ENCODE results near the gene CHN2.

CHN2 gene

DNA sequence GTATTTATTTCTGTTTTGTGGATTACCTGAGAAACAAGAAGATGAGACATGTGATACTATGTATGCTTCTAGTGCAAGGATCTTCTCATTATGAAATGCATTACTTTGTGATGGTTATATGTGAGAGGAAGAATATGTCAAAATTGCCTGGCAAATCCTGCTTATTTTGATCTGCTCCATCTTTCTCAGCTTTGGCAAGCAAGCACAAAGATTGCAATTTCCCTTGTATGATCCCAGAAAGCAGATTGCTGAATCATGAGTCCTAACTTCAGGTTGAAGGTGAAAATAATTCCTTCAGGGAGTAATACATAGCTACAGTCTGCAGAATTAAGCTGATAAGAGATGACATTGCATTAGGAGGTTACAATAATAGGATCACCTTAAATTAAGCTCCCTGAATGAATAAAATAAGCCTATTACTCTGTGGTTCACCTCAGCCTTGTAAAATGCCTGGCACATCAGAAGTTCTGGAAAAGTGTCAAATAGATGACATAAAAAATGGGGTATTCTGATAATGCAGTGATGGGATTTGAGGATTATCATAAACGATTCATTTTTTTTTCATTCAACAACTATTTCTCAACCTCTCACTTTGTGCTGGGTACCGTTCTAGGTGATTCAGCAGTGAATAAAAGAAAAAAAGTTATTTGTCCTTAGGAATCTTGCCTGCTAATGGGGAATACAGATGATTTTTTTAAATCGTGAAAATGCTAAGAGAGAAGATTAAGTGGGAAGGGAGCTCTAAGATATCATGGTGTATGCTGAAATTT is 120.7 kb downstream of the CHN2 start:
- no peak for DNase-seq

DNA sequence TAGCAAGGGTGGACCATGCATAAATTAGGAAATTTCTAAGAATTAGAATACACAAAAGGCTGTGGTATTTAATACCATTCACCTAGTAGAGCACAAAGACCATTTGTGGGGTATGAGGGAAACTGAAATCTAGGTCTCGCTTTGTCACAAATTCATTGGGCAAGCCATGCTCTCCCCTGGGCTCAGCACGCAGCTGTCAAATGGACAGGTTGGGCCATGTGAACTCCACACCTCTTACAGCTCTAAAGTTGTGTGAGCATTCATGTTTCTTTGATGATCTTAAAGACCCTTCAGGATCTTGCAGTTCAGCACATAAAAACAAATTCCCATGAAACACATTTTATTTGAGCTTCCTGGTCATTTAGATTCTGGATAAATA is 121.3 kb downstream of the CHN2 start:
- DNase-seq = no peak

DNA sequence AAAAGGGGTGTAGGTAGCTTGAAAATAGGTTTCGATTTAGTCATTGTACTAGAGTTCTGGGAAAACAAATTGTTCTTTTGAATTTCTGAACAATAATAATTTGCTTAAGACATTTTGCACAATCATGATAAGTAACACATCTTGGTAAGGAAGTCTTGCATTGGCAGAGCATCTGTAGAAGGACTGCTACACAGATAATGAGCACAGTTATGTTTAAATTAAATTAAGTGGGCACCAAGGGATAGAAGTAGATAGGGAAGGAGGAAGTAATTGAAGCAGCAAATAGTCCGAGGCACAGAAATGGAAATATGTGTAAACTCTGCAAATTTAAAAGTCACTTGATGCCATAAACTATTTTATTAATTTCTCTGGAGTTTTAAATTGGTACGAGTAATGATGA is 122.4 kb downstream of the CHN2 start:
- no peak for DNase-seq

DNA sequence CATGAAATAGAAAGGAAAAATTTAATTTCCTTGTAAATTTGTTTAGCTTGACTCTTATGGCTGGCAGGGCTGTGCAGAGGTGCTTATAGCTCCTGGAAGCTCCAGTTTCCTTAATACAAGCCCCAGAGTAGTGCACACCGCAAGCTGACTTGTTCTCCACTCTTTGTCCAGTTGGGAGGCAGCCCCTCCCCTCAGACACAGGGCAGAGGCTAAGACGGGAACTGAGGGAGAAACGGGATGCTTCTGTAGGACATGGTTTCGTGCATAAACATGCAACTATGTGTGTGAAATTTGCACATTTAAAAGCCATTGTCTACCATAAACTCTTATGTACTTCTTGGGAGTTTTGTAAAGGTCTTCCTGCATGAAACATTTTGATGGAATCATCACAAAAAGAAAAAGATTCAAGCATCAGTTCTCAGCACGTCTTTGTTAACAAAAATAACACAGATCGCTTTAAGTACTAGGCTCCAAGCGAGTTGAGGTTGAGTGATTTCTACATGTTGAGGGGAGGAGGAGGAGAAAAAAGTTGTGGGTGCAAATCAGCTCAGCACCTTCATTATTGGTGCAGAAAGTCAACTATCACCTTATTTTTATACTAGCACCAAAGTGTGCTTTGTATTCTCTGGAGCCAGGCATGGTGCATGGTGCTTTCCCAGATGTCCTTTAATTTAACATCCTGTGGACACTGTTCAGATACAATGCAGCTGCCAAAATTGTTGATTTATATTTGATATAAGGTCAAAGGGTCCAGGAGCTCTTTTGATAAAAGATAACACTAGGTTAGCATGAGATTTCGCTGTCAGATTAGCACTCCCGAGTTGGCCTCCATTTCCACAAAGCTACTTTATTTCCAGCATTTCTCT is 124.5 kb downstream of the CHN2 start:
- no peak for DNase-seq

DNA sequence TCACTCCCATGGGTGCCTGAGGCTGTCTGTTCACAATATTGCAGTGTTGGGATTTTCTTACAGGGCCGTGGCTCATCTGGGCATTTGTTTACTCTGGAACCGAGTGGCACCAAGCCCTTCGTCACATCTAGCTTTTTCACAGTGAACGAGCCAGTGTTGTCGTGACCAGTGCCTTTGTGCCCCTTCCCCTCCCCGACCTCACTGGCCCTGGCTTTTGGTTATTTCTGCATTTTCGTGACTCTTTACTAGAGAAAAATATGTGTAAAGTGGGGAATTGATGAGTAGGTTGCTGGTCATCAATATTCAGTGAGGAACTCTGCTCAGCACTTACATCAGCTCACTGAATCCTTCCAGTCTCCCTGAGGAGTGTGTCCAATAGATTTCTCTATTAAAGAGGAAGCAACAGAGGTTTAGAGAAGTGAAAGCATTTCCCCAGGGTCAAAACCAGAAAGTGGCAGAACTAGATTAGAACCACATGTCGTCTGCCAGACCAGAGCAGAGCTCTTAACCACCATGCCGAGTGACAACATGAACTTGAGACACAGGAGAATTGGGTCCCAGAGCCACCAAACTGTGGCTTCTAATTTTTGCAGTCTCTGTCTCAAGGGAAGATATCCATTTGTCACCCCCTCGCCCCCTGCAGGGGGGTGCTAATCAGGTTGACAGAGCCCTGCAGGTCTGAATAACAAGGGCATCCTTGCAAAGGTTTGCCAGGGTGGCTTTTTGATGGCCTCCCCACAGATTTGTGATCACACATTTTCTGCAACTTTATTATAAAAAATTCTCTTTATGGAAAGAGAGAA is 125.3 kb downstream of the CHN2 start:
- DNase-seq = peak; percentile 79 to 95 (median 92)

DNA sequence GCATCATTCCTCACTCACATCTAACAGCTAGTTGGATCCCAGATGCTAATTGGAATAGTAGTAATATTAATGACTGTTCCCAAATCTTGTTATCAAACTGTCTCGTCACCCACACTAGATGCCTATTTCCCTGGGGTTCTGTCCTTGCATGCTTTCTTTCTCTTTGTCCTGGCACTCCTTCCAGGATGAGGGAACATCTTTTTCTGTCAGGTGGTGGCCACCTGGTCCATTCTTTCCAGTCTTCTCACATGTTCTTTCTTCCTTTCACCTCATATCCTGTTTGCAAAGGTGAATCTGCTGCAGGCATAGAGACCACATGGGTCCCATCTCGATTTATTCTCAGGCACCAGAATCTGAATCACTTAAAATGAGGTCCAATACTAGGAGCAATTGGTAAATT is 126.0 kb downstream of the CHN2 start:
- no peak for DNase-seq

DNA sequence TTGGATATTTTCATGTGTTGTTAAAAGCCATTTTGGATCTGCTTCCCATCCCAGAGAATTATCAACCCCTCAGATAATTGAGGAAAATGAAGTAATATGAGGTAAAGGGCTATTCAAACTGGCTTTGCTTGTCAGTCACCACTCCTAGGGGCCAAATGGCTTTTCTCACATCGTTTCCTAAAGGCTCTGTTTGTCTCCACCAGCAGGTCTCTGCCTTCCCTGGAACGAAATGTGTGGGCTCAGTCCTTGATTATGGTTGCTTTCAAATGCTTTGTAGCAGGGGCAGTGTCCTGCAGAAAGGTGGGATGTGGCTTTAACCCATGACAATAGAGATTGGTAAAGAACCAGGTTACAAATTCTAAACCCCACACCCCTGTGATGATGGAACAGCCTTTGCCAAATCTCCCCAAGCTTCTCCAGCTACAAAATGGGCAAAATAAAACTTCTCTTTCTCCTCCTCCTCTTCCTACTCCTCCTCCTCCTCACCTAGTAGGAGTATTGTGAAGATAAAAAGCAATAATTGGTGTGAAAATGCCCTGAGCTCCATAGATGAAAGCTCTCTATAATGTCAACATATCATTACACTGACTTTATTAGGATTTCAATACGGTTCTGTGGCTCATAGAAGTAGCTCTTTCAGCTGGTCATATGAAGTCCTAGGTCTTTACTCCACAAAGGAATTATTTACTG is 127.6 kb downstream of the CHN2 start:
- DNase-seq = no peak

DNA sequence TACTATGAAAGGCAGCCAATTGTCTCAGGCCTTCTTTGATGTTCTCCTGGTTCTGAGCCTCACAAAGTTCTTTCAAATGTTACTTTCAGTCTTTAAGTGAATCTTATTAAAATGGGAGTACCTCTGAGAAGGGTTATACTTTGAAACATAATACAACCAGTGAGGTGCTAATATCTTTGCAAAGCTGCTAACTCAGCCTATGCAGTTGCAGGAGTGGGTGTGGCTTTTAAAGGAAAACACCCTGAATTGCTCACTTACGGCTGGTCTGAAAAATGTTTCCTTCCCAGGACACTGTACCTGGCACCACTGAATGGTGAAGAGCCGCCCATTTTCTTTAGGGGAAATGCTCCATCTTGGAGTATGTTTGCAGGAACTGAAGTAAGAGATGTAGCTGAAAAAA is 130.9 kb downstream of the CHN2 start:
- no peak for DNase-seq

DNA sequence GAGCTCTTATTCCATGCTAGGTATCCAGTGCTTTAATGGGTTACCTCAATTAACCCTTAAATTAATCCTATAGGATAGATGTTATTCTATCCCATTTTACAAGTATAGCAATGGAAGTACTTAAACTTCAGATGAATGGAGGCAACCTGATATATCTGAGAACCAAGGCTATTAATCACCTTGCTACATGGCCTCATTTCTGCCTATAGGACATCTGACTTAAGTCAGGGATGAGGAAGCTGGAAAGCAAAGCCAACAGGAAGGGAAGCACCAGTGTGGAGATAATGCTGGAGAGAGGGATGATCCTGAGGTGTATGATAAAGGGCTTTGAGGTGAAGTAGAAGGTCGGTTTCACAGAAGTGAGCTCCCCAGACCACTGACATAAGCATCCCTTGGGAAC is 132.3 kb downstream of the CHN2 start:
- no peak for DNase-seq

DNA sequence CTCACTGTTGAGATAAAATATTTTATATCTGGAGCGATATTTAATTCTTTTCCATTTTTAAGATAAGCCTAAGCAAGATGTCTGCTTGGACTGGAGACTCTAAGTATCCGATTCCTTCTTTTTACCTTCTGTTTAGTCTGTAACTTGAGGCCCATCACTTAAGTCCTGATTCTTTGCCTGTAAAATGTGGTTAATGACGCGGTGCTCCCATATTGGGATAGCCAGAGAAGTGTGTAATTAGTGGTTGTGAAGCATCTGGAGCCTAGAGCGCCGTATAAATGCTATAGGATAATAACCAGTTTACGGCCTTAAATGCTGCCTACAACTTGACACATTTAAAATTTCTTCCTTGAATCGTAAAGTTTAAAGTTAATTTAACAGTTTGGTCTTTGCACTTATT is 132.9 kb downstream of the CHN2 start:
- DNase-seq = no peak

DNA sequence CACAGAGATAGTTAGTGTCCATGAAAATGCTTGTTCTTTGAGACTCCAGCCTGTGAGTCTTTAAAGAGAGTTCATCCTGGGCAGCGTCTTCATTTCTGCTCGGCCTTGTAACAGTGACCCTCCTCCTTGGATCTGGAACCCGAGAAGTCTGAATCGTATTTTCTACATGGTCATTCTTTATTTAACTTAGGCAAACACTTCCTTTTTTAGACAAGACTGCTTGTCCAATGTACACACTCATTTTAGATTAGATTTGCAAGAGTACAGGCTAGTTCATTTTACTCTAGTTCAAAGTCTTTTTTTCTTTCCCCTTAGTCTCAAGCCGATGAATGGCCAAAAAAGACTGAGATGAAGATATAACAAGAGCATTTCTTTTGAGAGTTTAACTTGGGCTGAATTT is 133.5 kb downstream of the CHN2 start:
- peak in 1 of 3 donors; percentile 23 for DNase-seq

DNA sequence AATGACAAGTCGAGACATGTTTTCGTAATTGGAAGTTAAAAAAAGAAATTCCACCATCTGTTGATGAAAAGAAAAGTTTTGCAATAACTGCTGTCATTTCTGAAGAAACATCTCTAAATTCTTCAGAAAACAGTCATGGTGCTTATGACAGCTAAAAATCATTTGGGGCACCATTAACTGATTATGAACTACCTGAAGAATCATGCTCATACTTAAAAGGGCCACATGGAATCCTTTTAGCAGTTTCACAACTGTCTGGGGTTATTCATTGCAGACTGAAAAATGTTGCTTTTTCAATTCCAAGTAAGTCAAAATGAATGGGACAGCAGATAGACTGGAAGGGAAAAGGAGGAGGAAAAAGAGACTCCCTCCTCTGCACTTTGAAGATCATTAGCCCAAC is 134.2 kb downstream of the CHN2 start:
- DNase-seq = peak; percentile 18 to 70 (median 65)

DNA sequence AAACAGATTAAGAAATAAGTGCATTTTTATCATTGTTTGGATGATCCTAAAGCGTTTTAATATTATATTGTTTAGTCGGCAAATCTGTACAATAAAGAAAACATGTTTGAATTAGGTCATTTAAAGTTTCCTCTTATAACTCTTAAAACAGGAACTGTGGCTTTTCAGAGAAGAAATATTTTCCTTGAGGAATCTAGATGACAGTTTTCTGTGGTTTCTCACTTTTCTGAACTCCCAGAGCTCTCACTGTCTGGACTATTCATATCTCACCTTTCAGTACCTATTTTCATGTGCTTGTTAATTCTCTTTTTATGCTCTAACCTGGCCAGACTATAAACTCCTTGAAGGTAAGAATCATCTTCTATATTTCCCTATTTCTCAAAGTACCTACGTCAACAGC is 135.1 kb downstream of the CHN2 start:
- peak in 2 of 3 donors; percentile 57 to 58 for DNase-seq

DNA sequence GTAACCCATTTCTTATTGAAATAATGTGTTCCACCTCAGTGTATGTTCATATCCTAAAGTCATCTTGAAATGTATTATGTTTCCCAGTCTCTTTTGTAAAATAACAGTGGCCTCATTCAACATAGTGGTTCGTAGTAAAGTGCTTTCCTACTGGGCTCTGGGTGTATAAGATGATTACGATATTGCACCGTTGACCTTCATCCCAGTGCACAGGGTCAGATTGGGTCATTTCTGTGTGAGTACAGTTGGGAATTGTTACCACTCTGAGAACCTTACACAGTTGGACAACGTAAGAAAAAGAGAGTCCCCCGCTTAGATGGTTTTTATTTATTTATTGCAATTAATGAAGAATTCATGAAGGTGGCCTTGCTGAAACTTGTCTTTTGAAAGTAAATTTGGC is 135.6 kb downstream of the CHN2 start:
- DNase-seq = no peak

DNA sequence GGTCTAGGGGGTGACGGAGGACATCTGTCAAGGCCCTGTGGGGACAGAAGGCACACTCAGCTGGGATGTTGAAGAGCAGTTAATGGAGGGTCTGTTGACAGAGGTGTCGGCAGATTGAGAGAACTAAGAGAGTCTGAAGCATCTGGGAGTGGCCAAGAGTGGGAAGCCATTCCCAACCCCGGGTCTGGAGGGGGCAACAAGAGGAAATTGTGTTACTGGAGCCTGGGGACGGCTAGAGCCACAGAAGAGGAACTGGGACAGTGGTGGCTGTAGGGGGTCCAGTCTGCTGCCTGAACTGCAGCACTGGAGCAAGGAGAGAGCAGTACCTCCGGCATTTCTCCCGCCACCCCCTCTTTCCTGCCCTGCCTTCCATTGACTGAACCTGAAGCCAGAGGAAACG is 136.6 kb downstream of the CHN2 start:
- peak in 1 of 3 donors; percentile 7 for DNase-seq

DNA sequence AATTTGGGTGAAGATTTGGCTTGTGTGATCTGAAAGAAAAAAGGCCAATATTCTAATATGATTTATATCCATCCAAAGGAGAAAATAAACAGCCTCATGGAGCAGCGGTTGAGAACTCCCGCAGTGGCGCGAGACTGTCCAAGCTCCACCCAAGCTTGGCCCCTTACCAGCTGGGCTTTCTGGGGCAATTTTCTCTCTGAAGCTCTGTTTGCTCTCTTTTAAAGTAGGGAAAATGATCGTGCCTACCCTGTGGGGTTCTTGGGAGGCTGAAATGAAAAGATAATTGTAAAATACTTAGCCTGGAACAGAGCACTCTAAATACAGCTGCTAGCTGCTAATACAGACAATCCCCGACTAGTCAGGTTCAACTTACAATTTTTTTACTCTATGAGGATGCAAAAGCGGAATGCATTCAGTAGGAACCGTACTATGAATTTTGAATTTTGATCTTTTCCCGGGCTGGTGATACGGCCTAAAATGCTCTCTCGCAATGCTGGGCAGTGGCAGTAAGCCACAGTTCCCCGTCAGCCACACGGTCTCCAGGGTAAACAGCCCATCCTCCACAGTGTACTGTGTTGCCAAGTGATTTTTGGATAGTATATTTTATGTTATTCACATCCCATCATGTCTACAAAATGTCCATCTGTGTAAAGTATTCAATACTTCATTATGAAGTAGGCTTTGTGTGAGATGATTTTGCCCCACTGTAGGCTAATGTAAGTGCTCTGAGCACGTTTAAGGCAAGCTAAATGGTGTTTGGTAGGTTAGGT is 137.7 kb downstream of the CHN2 start:
- no peak for DNase-seq

DNA sequence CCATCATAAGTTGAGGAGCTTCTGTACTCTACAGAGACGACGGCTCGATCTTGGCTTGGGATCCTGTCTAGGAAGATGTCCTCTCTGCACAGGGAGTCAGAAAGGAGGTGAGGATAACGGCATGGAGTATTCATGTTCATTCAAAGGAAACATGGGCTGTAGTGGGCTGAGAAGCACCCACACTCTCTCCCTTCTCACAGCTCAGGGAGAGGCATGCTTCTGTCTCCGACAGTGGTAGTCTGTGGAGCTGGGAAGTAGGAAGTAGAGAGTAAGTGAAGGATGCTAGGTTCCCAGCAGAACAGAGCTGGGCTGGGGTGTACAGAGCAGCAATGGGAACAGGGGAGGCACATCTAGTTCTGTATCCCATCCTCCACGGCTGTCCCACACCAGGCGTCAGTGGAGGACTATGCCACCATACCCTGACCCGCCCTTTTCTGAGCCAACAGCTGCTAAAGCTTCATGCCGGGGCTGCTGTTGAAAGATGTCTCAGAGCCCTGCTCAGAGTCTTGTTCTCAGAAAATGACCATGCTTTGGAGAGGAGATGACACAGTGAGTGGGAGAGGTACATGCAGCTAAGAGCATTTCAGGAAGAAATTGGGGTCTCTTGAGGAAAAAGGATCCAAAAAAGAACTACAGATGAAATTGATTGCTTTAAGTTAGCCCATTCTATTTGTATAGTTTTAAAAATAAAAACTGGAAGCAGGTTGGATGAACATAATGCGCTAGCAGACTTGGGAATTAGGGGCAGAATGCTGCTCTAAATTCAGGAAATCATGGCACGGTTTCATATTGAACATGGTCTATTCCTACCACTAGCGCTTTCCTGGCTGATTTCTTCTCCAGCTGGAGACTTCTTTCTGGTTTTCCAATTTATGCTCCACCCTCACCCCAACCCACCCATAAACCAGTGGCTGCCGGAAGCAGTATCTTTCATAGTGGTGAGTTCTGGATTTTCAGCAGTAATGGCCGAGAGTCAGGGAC is 138.6 kb downstream of the CHN2 start:
- DNase-seq = no peak

DNA sequence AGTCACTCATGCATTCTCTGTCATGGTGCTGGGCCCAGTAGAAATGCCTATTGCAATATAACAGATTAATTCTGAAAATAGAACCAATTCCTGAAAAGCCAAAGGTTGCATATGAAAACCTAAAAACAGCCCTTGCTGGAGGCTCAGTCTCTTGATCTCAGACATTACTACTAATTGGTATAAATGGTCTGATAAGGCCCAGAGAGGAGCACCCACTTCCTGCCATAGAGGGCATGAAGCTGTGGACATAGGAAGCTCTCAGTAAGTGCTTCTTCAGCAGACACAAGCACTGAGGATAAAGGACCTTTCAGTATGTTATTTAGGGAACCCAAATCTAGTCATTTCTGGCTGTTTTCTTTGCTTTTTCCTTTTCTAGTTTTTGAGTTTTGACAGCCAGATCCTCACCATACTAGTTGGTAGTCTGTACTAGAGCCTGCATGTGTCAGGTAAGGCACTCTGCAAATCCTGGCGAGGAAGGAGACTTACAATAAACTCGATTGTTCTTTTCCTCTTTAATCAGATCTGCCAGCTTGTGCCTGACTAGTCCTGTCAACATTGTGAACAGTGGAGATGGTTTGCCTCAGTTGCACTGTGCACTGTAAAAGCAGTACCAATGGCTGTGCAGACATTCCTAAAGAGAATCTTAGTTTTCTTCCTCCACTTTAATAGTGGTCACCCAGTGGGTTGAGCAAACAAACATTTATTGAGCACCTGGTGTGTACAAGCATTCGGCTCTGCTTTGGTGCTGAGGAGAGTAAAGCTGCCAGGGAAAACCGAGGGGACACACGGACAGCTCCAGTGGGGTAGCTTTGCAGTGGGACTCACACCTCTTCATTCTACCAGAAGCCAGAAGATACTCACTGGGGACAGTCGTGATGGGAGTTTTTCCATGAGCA is 140.9 kb downstream of the CHN2 start:
- no peak for DNase-seq

DNA sequence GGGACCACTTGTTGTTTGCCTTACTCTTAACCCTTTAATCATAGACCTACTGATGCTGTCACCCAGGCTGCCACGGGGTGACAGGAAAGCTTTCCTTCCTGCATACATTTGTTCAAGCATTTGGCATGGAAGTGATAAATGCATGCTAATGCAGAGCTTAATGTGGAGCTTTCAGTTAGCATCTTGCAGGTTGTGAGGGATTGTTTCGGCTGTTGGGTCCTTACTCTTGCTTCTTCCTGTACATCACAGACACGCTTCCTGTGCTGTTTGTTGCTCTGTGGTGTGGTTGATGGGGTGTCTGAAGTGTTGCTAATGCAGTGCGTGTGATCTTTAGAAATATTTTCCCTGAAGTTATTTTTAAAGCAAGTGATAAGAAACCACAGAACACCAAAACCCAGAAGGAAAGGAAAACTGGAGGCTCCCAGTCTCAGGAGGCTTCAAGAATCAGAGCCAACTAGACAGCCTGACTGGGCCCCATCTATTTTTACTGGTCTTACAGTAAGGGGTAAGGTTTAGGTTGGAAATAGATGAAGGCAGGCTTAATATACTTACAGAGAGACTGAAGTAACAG is 143.1 kb downstream of the CHN2 start:
- DNase-seq = no peak

Data from suppressor macrophage treated with lipopolysaccharide for 1 hour (primary cell).